IPS DF 6.9 (cell line): Measurements from ENCODE around the gene PHF19.

Experiments used
- DNase-seq: peaks from one replicate; pipeline ENCODE4 v3.0.0-alpha.2; 2013; ENCODE audit warnings: low read depth, low spot score
- H3K27ac ChIP-seq: one replicate; pipeline ENCODE4 v1.5.1; 2013; ENCODE audit warnings: low read length, control low read depth
- H3K27me3 ChIP-seq: 2 replicates; pipeline ENCODE4 v1.6.1; 2013; ENCODE audit warnings: mild to moderate bottlenecking, low read length; ENCODE audit not compliant: control insufficient read depth, insufficient read depth
- H3K36me3 ChIP-seq: 2 replicates; pipeline ENCODE4 v1.6.1; 2013; ENCODE audit warnings: low read length; ENCODE audit not compliant: control insufficient read depth, insufficient read depth
- H3K4me1 ChIP-seq: 2 replicates; pipeline ENCODE4 v1.6.1; 2013; ENCODE audit warnings: low read length; ENCODE audit not compliant: control insufficient read depth, insufficient read depth
- H3K4me3 ChIP-seq: 2 replicates; pipeline ENCODE4 v1.5.1; 2013; ENCODE audit warnings: mild to moderate bottlenecking, low read length
- H3K9me3 ChIP-seq: 2 replicates; pipeline ENCODE4 v1.6.1; 2013; ENCODE audit warnings: low read length, inconsistent platforms; ENCODE audit not compliant: control insufficient read depth, insufficient read depth

Gene PHF19

DNA sequence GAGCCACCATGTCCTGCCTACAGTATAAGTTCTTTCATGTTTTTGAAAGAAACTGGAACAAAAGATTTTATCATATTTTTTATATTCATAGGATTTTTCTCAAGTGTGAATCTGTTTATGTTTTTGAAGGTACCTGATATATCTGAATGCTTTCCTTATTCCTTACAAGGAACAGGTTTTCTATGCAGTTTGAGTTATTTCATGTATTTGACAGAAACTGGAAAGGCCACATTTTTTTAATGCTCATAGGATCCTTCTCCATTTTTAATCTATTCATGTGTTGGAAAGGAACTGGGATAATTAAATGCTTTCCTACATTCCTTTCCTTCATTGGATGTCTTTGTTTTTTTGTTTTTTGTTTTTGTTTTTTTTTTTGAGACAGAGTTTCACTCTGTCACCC is 68.1 kb downstream of the PHF19 start:
- Histone ChIP-seq H3K36me3 (no peaks in the 10 kb centered on the region), H3K4me3 (no peak overlapping the region), H3K4me1 (no peaks in the 10 kb centered on the region), H3K27me3 (no peaks in the 10 kb centered on the region), H3K9me3 (peaks cover 1% of the 10 kb centered on the region), H3K27ac (no peak overlapping the region)
- DNase-seq = no peak

DNA sequence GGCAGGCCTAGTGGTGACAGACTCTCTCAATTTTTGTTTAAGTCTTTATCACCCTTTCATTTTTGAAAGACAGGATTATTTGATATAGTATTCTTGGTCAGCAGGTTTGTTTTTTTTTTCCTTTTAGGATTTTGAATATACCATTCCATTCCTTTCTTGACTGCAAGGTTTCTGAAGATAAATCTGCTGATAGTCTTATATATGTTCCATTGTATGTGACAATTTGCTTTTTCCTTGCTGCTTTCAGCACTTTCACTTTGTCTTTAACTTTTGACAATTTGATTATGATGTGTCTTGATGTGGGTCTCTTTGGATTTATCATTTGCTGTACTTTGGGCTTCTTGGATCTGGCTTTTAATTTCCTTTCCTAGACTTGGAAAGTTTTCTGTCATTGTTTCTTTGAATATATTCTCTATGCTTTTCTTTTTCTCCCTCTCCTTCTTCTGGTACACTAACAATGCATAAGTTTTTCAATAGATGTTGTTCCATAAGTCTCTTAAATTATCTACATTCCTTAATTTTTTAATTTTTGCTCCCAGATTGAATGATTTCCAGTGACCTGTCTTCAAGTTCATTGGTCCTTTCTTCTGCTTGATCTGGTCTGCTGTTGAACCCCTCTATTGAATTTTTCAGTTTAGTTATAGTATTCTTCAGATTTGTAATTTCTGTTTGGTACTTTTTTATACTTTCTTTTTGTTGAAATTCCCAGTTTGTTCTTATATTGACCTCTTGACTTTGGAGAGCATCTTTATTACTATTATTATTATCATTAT is 69.2 kb downstream of the PHF19 start:
- H3K27me3 ChIP-seq = no peaks in the 10 kb centered on the region
- H3K9me3 ChIP-seq = peaks cover 1% of the 10 kb centered on the region
- DNase-seq = no peak
- no peak overlapping the region for H3K27ac ChIP-seq
- no peak overlapping the region for H3K4me3 ChIP-seq
- no peaks in the 10 kb centered on the region for H3K36me3 ChIP-seq
- no peaks in the 10 kb centered on the region for H3K4me1 ChIP-seq
